HEK293 (cell line): ENCODE measurements around the gene KCNAB2.

ENCODE experiments used
- CTCF ChIA-PET: fragments of 350-600 bp; formaldehyde crosslinking; extraction: SDS; loops from one replicate; lab custom pipeline; 2021; ENCODE audit warnings: antibody characterized with exemption; lab: Yijun Ruan, JAX
- POLR2A ChIA-PET: fragments of 300-600 bp; formaldehyde crosslinking; extraction: SDS; loops from one replicate; lab custom pipeline; 2020; ENCODE audit warnings: antibody characterized with exemption, inconsistent platforms; lab: Yijun Ruan, JAX
- H3K27ac ChIP-seq: fragments of 200-500 bp; sonication (Bioruptor generic); 2 replicates; pipeline ENCODE4 v1.5.1; 2014; ENCODE audit warnings: low read depth, low read length, control low read depth, inconsistent platforms; ENCODE audit errors: extremely low read depth
- H3K36me3 ChIP-seq, 2 experiments: fragments of 200-500 bp in 1 of 2; sonication (Bioruptor generic) in 1 of 2; 1 replicate in 1 of 2; 2 replicates in 1 of 2; pipeline ENCODE4 v1.5.1; 2014 to 2017; ENCODE audit warnings: inconsistent platforms in 2 of 2, low read length in 2 of 2; ENCODE audit not compliant: control insufficient read depth in 2 of 2, insufficient read depth in 1 of 2
- H3K4me1 ChIP-seq: fragments of 200-500 bp; sonication (Bioruptor generic); 2 replicates; pipeline ENCODE4 v1.5.1; 2014; ENCODE audit warnings: mild to moderate bottlenecking, low read length, inconsistent platforms; ENCODE audit not compliant: control insufficient read depth, insufficient read depth
- H3K4me3 ChIP-seq: 2 replicates; pipeline ENCODE4 v1.5.1; 2011; ENCODE audit warnings: low read depth, mild to moderate bottlenecking, control low read depth, low read length, moderate library complexity
- H3K9me3 ChIP-seq: fragments of 200-500 bp; sonication (Bioruptor generic); 2 replicates; pipeline ENCODE4 v1.5.1; 2014; ENCODE audit warnings: low read depth, low read length, inconsistent platforms; ENCODE audit not compliant: control insufficient read depth, insufficient read depth
- HOXD13 ChIP-seq: sonication (generic); formaldehyde crosslinking; IDR thresholded peaks from 2 replicates; pipeline ENCODE4 v1.8.0; 2022; ENCODE audit warnings: missing genetic modification reagents, borderline replicate concordance
- INSM2 ChIP-seq: fragments of 450-650 bp; formaldehyde crosslinking; IDR thresholded peaks from 2 replicates; pipeline ENCODE4 v1.5.1; 2016; ENCODE audit warnings: missing biosample characterization, missing genetic modification characterization
- KLF10 ChIP-seq: fragments of 450-650 bp; IDR thresholded peaks from 2 replicates; pipeline ENCODE4 v1.5.1; 2018; ENCODE audit warnings: missing biosample characterization, mild to moderate bottlenecking, missing genetic modification characterization
- ZBTB20 ChIP-seq: fragments of 450-650 bp; formaldehyde crosslinking; IDR thresholded peaks from 2 replicates; pipeline ENCODE4 v1.5.1; 2016; ENCODE audit warnings: missing biosample characterization, missing genetic modification characterization
- ZIC2 ChIP-seq: fragments of 450-650 bp; formaldehyde crosslinking; IDR thresholded peaks from 2 replicates; pipeline ENCODE4 v1.5.1; 2016; ENCODE audit warnings: missing biosample characterization, missing genetic modification characterization
- ZNF157 ChIP-seq: fragments of 450-650 bp; formaldehyde crosslinking; IDR thresholded peaks from 2 replicates; pipeline ENCODE4 v1.5.1; 2016; ENCODE audit warnings: missing biosample characterization, missing genetic modification characterization
- ZNF23 ChIP-seq: fragments of 450-650 bp; formaldehyde crosslinking; IDR thresholded peaks from 2 replicates; pipeline ENCODE4 v1.5.1; 2016; ENCODE audit warnings: missing biosample characterization, missing genetic modification characterization, borderline replicate concordance
- ZNF416 ChIP-seq: fragments of 450-650 bp; formaldehyde crosslinking; IDR thresholded peaks from 2 replicates; pipeline ENCODE4 v1.5.1; 2016; ENCODE audit warnings: missing biosample characterization, missing genetic modification characterization
- ZNF521 ChIP-seq: fragments of 450-650 bp; formaldehyde crosslinking; IDR thresholded peaks from 2 replicates; pipeline ENCODE4 v1.5.1; 2017; ENCODE audit warnings: missing biosample characterization, mild to moderate bottlenecking, missing genetic modification characterization
- ZNF549 ChIP-seq: fragments of 450-650 bp; IDR thresholded peaks from 2 replicates; pipeline ENCODE4 v1.5.1; 2018; ENCODE audit warnings: missing biosample characterization, missing genetic modification characterization, mild to moderate bottlenecking, inconsistent platforms, moderate library complexity
- ZNF596 ChIP-seq: fragments of 450-650 bp; IDR thresholded peaks from 2 replicates; pipeline ENCODE4 v1.5.0; 2018; ENCODE audit warnings: missing biosample characterization, mild to moderate bottlenecking, missing genetic modification characterization, moderate library complexity
- ZNF610 ChIP-seq: fragments of 450-650 bp; formaldehyde crosslinking; IDR thresholded peaks from 2 replicates; pipeline ENCODE4 v1.5.1; 2016; ENCODE audit warnings: missing biosample characterization, missing genetic modification characterization, borderline replicate concordance
- ZNF626 ChIP-seq: fragments of 450-650 bp; sonication (Bioruptor Pico); formaldehyde crosslinking; IDR thresholded peaks from 2 replicates; pipeline ENCODE4 v1.5.1; 2018; ENCODE audit warnings: missing biosample characterization, missing genetic modification characterization, inconsistent platforms
- ZNF701 ChIP-seq: fragments of 450-650 bp; formaldehyde crosslinking; IDR thresholded peaks from 2 replicates; pipeline ENCODE4 v1.5.1; 2016; ENCODE audit warnings: missing biosample characterization, missing genetic modification characterization
- ZNF707 ChIP-seq: fragments of 450-650 bp; formaldehyde crosslinking; IDR thresholded peaks from 2 replicates; pipeline ENCODE4 v1.5.1; 2016; ENCODE audit warnings: missing biosample characterization, missing genetic modification characterization
- ZNF768 ChIP-seq: fragments of 450-650 bp; formaldehyde crosslinking; IDR thresholded peaks from 2 replicates; pipeline ENCODE4 v1.5.1; 2018; ENCODE audit warnings: missing biosample characterization, mild to moderate bottlenecking, missing genetic modification characterization
- ZXDB ChIP-seq: fragments of 450-650 bp; formaldehyde crosslinking; IDR thresholded peaks from 2 replicates; pipeline ENCODE4 v1.5.1; 2016; ENCODE audit warnings: missing biosample characterization, missing genetic modification characterization
- TF ChIP-seq, protein P1 (sequence below): fragments of 450-650 bp; formaldehyde crosslinking; IDR thresholded peaks from 2 replicates; pipeline ENCODE4 v1.5.1; 2016; ENCODE audit warnings: missing biosample characterization, missing genetic modification characterization
- TF ChIP-seq, protein P2 (sequence below): fragments of 450-650 bp; formaldehyde crosslinking; IDR thresholded peaks from 2 replicates; pipeline ENCODE4 v1.5.1; 2017; ENCODE audit warnings: missing biosample characterization, missing genetic modification characterization
- TF ChIP-seq, protein P3 (sequence below): fragments of 450-650 bp; formaldehyde crosslinking; IDR thresholded peaks from 2 replicates; pipeline ENCODE4 v1.5.1; 2017; ENCODE audit warnings: missing biosample characterization, missing genetic modification characterization
- TF ChIP-seq, protein P4 (sequence below): fragments of 450-650 bp; formaldehyde crosslinking; IDR thresholded peaks from 2 replicates; pipeline ENCODE4 v1.5.1; 2016; ENCODE audit warnings: missing biosample characterization, missing genetic modification characterization
- TF ChIP-seq, protein P5 (sequence below): fragments of 450-650 bp; formaldehyde crosslinking; IDR thresholded peaks from 2 replicates; pipeline ENCODE4 v1.5.1; 2016; ENCODE audit warnings: missing biosample characterization, missing genetic modification characterization
- TF ChIP-seq, protein P6 (sequence below): fragments of 450-650 bp; formaldehyde crosslinking; optimal IDR thresholded peaks from 2 replicates; pipeline ENCODE3; 2016; ENCODE audit warnings: missing biosample characterization, mild to moderate bottlenecking, missing genetic modification characterization

Gene KCNAB2

GRCh38 chr1:6091823-6092109 is 46.1 kb downstream of the KCNAB2 start:
- ChIA-PET CTCF (no interaction called here), POLR2A (no interaction called here)
- Histone ChIP-seq H3K4me1 (no peaks in the 10 kb centered on the region), H3K27ac (no peak overlapping the region), H3K4me3 (no peak overlapping the region), H3K9me3 (no peaks in the 10 kb centered on the region), H3K36me3 (no peaks in the 10 kb centered on the region)
- TF ChIP-seq ZIC2 (tag by site-specific recombination) (peak; percentile 69), ZNF416 (tag by site-specific recombination) (no peak)
- TF ChIP-seq, protein P1, sequence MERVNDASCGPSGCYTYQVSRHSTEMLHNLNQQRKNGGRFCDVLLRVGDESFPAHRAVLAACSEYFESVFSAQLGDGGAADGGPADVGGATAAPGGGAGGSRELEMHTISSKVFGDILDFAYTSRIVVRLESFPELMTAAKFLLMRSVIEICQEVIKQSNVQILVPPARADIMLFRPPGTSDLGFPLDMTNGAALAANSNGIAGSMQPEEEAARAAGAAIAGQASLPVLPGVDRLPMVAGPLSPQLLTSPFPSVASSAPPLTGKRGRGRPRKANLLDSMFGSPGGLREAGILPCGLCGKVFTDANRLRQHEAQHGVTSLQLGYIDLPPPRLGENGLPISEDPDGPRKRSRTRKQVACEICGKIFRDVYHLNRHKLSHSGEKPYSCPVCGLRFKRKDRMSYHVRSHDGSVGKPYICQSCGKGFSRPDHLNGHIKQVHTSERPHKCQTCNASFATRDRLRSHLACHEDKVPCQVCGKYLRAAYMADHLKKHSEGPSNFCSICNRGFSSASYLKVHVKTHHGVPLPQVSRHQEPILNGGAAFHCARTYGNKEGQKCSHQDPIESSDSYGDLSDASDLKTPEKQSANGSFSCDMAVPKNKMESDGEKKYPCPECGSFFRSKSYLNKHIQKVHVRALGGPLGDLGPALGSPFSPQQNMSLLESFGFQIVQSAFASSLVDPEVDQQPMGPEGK (tag by site-specific recombination) = no peak
- TF ChIP-seq, protein P2, sequence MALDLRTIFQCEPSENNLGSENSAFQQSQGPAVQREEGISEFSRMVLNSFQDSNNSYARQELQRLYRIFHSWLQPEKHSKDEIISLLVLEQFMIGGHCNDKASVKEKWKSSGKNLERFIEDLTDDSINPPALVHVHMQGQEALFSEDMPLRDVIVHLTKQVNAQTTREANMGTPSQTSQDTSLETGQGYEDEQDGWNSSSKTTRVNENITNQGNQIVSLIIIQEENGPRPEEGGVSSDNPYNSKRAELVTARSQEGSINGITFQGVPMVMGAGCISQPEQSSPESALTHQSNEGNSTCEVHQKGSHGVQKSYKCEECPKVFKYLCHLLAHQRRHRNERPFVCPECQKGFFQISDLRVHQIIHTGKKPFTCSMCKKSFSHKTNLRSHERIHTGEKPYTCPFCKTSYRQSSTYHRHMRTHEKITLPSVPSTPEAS (tag by site-specific recombination) = no peak

DNA sequence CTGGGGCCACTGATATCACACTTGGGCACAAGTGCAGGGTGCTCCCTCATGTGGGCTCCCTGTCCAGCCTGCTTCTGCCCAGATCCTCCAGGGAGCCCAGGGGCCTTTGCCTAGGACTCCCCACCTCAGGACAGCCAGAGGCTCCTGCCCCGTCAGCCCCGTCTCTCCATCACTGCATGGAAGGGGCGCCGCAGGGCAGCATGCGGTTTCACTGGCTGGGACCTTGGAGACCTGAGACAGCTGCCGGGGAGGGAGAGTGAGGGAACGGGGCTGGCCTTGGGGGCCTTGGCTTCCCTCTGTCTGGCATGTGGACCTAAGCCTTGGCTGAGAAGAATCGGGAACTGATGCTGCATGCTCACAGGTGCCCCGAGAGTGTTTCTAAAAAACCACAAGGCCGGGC is 46.5 kb downstream of the KCNAB2 start:
- ChIA-PET POLR2A (no interaction called here), CTCF (no interaction called here)
- H3K36me3 ChIP-seq = no peaks in the 10 kb centered on the region
- no peaks in the 10 kb centered on the region for H3K4me1 ChIP-seq
- TF ChIP-seq, protein P3, sequence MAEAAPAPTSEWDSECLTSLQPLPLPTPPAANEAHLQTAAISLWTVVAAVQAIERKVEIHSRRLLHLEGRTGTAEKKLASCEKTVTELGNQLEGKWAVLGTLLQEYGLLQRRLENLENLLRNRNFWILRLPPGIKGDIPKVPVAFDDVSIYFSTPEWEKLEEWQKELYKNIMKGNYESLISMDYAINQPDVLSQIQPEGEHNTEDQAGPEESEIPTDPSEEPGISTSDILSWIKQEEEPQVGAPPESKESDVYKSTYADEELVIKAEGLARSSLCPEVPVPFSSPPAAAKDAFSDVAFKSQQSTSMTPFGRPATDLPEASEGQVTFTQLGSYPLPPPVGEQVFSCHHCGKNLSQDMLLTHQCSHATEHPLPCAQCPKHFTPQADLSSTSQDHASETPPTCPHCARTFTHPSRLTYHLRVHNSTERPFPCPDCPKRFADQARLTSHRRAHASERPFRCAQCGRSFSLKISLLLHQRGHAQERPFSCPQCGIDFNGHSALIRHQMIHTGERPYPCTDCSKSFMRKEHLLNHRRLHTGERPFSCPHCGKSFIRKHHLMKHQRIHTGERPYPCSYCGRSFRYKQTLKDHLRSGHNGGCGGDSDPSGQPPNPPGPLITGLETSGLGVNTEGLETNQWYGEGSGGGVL (tag by site-specific recombination) = no peak
- TF ChIP-seq ZXDB (tag by site-specific recombination) = no peak
- TF ChIP-seq ZNF596 (tag by site-specific recombination) = no peak
- no peak for TF ChIP-seq ZNF23 (tag by site-specific recombination)
- no peak for TF ChIP-seq ZNF549
- TF ChIP-seq ZNF157 (tag by site-specific recombination) = no peak
- TF ChIP-seq, protein P4, sequence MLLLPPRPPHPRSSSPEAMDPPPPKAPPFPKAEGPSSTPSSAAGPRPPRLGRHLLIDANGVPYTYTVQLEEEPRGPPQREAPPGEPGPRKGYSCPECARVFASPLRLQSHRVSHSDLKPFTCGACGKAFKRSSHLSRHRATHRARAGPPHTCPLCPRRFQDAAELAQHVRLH = no peak
- TF ChIP-seq HOXD13 (CRISPR knock-in tag) = no peak
- TF ChIP-seq ZNF768 (tag by site-specific recombination) = no peak
- TF ChIP-seq ZNF626 = no peak
- TF ChIP-seq, protein P5, sequence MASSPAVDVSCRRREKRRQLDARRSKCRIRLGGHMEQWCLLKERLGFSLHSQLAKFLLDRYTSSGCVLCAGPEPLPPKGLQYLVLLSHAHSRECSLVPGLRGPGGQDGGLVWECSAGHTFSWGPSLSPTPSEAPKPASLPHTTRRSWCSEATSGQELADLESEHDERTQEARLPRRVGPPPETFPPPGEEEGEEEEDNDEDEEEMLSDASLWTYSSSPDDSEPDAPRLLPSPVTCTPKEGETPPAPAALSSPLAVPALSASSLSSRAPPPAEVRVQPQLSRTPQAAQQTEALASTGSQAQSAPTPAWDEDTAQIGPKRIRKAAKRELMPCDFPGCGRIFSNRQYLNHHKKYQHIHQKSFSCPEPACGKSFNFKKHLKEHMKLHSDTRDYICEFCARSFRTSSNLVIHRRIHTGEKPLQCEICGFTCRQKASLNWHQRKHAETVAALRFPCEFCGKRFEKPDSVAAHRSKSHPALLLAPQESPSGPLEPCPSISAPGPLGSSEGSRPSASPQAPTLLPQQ (tag by site-specific recombination) = no peak
- no peak for TF ChIP-seq ZBTB20
- no peak for TF ChIP-seq ZNF707 (tag by site-specific recombination)
- TF ChIP-seq ZNF521 (tag by site-specific recombination) = no peak
- no peak for TF ChIP-seq KLF10 (tag by site-specific recombination)
- TF ChIP-seq ZNF701 (tag by site-specific recombination) = no peak
- TF ChIP-seq INSM2 (tag by site-specific recombination) = no peak
- TF ChIP-seq, protein P6, sequence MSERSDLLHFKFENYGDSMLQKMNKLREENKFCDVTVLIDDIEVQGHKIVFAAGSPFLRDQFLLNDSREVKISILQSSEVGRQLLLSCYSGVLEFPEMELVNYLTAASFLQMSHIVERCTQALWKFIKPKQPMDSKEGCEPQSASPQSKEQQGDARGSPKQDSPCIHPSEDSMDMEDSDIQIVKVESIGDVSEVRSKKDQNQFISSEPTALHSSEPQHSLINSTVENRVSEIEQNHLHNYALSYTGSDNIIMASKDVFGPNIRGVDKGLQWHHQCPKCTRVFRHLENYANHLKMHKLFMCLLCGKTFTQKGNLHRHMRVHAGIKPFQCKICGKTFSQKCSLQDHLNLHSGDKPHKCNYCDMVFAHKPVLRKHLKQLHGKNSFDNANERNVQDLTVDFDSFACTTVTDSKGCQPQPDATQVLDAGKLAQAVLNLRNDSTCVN (tag by site-specific recombination) = no peak
- TF ChIP-seq ZNF610 (tag by site-specific recombination) = no peak
- TF ChIP-seq, all 188 proteins: peak for 0
- H3K27ac ChIP-seq = no peak overlapping the region
- no peaks in the 10 kb centered on the region for H3K9me3 ChIP-seq
- H3K4me3 ChIP-seq = no peak overlapping the region
